GM12878 (cell line): ENCODE measurements around the gene LY9. TPM values are rescaled to one million over a fixed set of nuclear protein-coding genes. Genes with fewer than 3 reads are reported as not detected.

Source experiments
- ATF3 ChIP-seq: IDR thresholded peaks from 2 replicates; pipeline ENCODE4 v1.6.1; 2011; ENCODE audit warnings: low read depth, mild to moderate bottlenecking, low read length, moderate library complexity, borderline replicate concordance; ENCODE audit errors: extremely low read depth
- CHD1 ChIP-seq: IDR thresholded peaks from 2 replicates; pipeline ENCODE4 v1.6.1; 2012; ENCODE audit warnings: low read depth, low read length, improper control_type of control experiment
- CREB1 ChIP-seq: IDR thresholded peaks from 2 replicates; pipeline ENCODE4 v1.6.1; 2012; ENCODE audit warnings: low read depth, mild to moderate bottlenecking, inconsistent platforms
- CTCF ChIP-seq, 3 experiments: IDR thresholded peaks in 2 of 3; conservative IDR thresholded peaks in 1 of 3; 2 replicates each; pipeline ENCODE4 v1.5.1; 2011; ENCODE audit warnings: low read depth in 3 of 3, low read length in 3 of 3, mild to moderate bottlenecking in 3 of 3, control low read depth in 2 of 3, moderate library complexity in 2 of 3, inconsistent platforms in 1 of 3, mixed read lengths in 1 of 3; ENCODE audit not compliant: control insufficient read depth in 2 of 3, insufficient read depth in 1 of 3; ENCODE audit errors: extremely low read depth in 1 of 3
- E4F1 ChIP-seq: fragments of 450-650 bp; IDR thresholded peaks from 2 replicates; pipeline ENCODE4 v1.6.1; 2018; ENCODE audit warnings: borderline replicate concordance, mild to moderate bottlenecking; ENCODE audit not compliant: partially characterized antibody
- FOS ChIP-seq: IDR thresholded peaks from 3 replicates; pipeline ENCODE4 v1.6.1; 2011; ENCODE audit warnings: borderline replicate concordance; ENCODE audit not compliant: insufficient read length; ENCODE audit errors: extremely low read depth
- GABPA ChIP-seq: IDR thresholded peaks from 2 replicates; pipeline ENCODE4 v1.6.1; 2014; ENCODE audit warnings: antibody characterized with exemption, low read depth, mild to moderate bottlenecking, inconsistent platforms
- GATAD2B ChIP-seq: fragments of 450-650 bp; conservative IDR thresholded peaks from 2 replicates; pipeline ENCODE4 v1.6.1; 2017; ENCODE audit warnings: low read depth, mild to moderate bottlenecking, moderate library complexity
- HDAC6 ChIP-seq: fragments of 200-600 bp; sonication (generic); IDR thresholded peaks from one replicate; pipeline ENCODE4 v1.8.0; 2017; ENCODE audit warnings: antibody characterized with exemption; ENCODE audit not compliant: unreplicated experiment
- IKZF2 ChIP-seq, 2 experiments: fragments of 450-650 bp; IDR thresholded peaks; 2 replicates each; pipeline ENCODE4 v1.6.1; 2017; ENCODE audit warnings: mild to moderate bottlenecking in 2 of 2, moderate library complexity in 2 of 2
- JUNB ChIP-seq: IDR thresholded peaks from 2 replicates; pipeline ENCODE4 v1.6.1; 2016; ENCODE audit warnings: antibody characterized with exemption, mild to moderate bottlenecking
- JUND ChIP-seq: IDR thresholded peaks from 2 replicates; pipeline ENCODE4 v1.6.1; 2012; ENCODE audit warnings: low read depth, mild to moderate bottlenecking, low read length, improper control_type of control experiment, moderate library complexity
- MEF2B ChIP-seq: fragments of 450-650 bp; IDR thresholded peaks from 2 replicates; pipeline ENCODE4 v1.6.1; 2018; ENCODE audit warnings: mild to moderate bottlenecking, moderate library complexity; ENCODE audit not compliant: partially characterized antibody, poor library complexity, severe bottlenecking
- MYB ChIP-seq: fragments of 150-350 bp; IDR thresholded peaks from 2 replicates; pipeline ENCODE4 v1.6.1; 2014; ENCODE audit warnings: mild to moderate bottlenecking, low read depth, low read length, borderline replicate concordance
- NFXL1 ChIP-seq: fragments of 450-650 bp; IDR thresholded peaks from 2 replicates; pipeline ENCODE4 v1.6.1; 2017; ENCODE audit warnings: antibody characterized with exemption, mild to moderate bottlenecking, borderline replicate concordance
- NR2C1 ChIP-seq: fragments of 450-650 bp; IDR thresholded peaks from 2 replicates; pipeline ENCODE4 v1.6.1; 2017; ENCODE audit warnings: antibody characterized with exemption, mild to moderate bottlenecking, moderate library complexity
- RAD51 ChIP-seq: fragments of 450-650 bp; IDR thresholded peaks from 2 replicates; pipeline ENCODE4 v1.6.1; 2016; ENCODE audit warnings: moderate library complexity, mild to moderate bottlenecking, inconsistent platforms
- RB1 ChIP-seq: fragments of 450-650 bp; formaldehyde crosslinking; IDR thresholded peaks from 2 replicates; pipeline ENCODE4 v1.6.1; 2017; ENCODE audit warnings: mild to moderate bottlenecking, borderline replicate concordance
- RELA ChIP-seq: fragments of 450-650 bp; IDR thresholded peaks from 2 replicates; pipeline ENCODE4 v1.8.0; 2014; ENCODE audit warnings: borderline replicate concordance; ENCODE audit not compliant: partially characterized antibody
- SKIL ChIP-seq: fragments of 450-650 bp; IDR thresholded peaks from 2 replicates; pipeline ENCODE4 v1.6.1; 2017; ENCODE audit warnings: mild to moderate bottlenecking, low read depth, inconsistent platforms; ENCODE audit not compliant: poor library complexity, severe bottlenecking
- TAF1 ChIP-seq: IDR thresholded peaks from 2 replicates; pipeline ENCODE4 v1.6.1; 2011; ENCODE audit warnings: mild to moderate bottlenecking, low read depth, low read length, borderline replicate concordance
- TARDBP ChIP-seq: IDR thresholded peaks from 2 replicates; pipeline ENCODE4 v1.6.1; 2016; ENCODE audit warnings: borderline replicate concordance
- ZBED1 ChIP-seq: IDR thresholded peaks from 2 replicates; pipeline ENCODE4 v1.6.1; 2016; ENCODE audit warnings: borderline replicate concordance
- ZNF622 ChIP-seq: fragments of 450-650 bp; IDR thresholded peaks from 2 replicates; pipeline ENCODE4 v1.6.1; 2017; ENCODE audit warnings: mild to moderate bottlenecking, inconsistent platforms
- polyA plus RNA-seq, 11 experiments: library from polyadenylated mRNA; depleted of rRNA in 4 of 11; unstranded in 6 of 11; stranded (reverse) in 5 of 11; fragments of >200 nt; fragmentation: Nextera tagmentation in 4 of 11; fragmentation: Illumina TruSeq in 1 of 11; extraction: Ambion mirVana in 4 of 11; extraction: Trizol in 1 of 11; gene quantifications; 1 replicate in 1 of 11; 2 replicates in 10 of 11; pipeline versions ENCODE4 v1.2.1 to v1.2.3, GENCODE V29; 2011 to 2016; ENCODE audit warnings: inconsistent platforms in 2 of 11, missing spikeins in 2 of 11, low read depth in 1 of 11
- total RNA-seq, 4 experiments: library from RNA; depleted of rRNA in 3 of 4; stranded (reverse); fragments of >200 nt in 3 of 4; fragmentation: Illumina TruSeq in 1 of 4; extraction: Trizol in 1 of 4; gene quantifications; 2 replicates each; pipeline versions ENCODE4 v1.2.1 to v1.2.3, GENCODE V29; 2013 to 2021

LY9 gene
- total and polyA plus RNA-seq, 10 of the 15 experiments (the other 5 are each of a cell fraction or from before 2014, with no cell fraction given), result 2.7 to 12.5 (median 9.0) TPM

GRCh38 chr1:160795951-160796383 is at the start of gene LY9 (continued):
- TF ChIP-seq IKZF2 (IDR thresholded peaks at IDR 0.05), result peak; percentile 93 to 98
- TF ChIP-seq JUND, result no peak
- no peak for TF ChIP-seq NR2C1
- TF ChIP-seq MEF2B, result peak; percentile 97
- no peak for TF ChIP-seq ATF3
- TF ChIP-seq CTCF (IDR thresholded peaks at IDR 0.05 in 2 of 3, conservative IDR thresholded peaks at IDR 0.05 in 1 of 3; ENCODE audit: control insufficient read depth in 2 of 3, extremely low read depth in 1 of 3, insufficient read depth in 1 of 3, low read depth in 3 of 3, low read length in 3 of 3), result no peak
- TF ChIP-seq GATAD2B, result peak; percentile 61
- peak; percentile 76 for TF ChIP-seq TAF1
- TF ChIP-seq CHD1, result no peak
- peak; percentile 88 for TF ChIP-seq CREB1
- no peak for TF ChIP-seq RB1
- peak; percentile 83 for TF ChIP-seq RAD51
- TF ChIP-seq ZBED1, result peak; percentile 96
- peak; percentile 63; the same call in 1 of the 2 replicates for TF ChIP-seq GABPA
- no peak for TF ChIP-seq MYB
- peak; percentile 67 for TF ChIP-seq RELA
- peak; percentile 83 for TF ChIP-seq TARDBP
- TF ChIP-seq NFXL1, result no peak
- TF ChIP-seq SKIL, result peak; percentile 96
- TF ChIP-seq ZNF622, result no peak
- TF ChIP-seq JUNB, result peak; percentile 65
- no peak for TF ChIP-seq E4F1
- TF ChIP-seq FOS, result no peak
- no peak for TF ChIP-seq HDAC6
